ENCODE data around the gene NAALADL2. TPM values are rescaled to one million over a fixed set of nuclear protein-coding genes. Genes with fewer than 3 reads are reported as not detected.

Gene NAALADL2
- total RNA-seq, 1 donor from 2014 or later = 5.9 TPM

GRCh38 chr3:175704366-175705055 is 845.4 kb downstream of the NAALADL2 start:
- TF ChIP-seq CTCF (IDR thresholded peaks at IDR 0.05) = no peak
- Histone ChIP-seq H3K27me3 (no peaks in the 10 kb centered on the region), H3K9me3 (no peaks in the 10 kb centered on the region), H3K4me1 (peaks cover 0 to 11% of the 10 kb centered on the region in 2 donors), H3K4me3 (no peak overlapping the region), H3K36me3 (no peaks in the 10 kb centered on the region), H3K27ac (no peak overlapping the region)
- intact Hi-C loops (cut with DNase I) = no loop called here
- DNase-seq (ENCODE audit: low spot score in 2 of 2) = no peak

DNA sequence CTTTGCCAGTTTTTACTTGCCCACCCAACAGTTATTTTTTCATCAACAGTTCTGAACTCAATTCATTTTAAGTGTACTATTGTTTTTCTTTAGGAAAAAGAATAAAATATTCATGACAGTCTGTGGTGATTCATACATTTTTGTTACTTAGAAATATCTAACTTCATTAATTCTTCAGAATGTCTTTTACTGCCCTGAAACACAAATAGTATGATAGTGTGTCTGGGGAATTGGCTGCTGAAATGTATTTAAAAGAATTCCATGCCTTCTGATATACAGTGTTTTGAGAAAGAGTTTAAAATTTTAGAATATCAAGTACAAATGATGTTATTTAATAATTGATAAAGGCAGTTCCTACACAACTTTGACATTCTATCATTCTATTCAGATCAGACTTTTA is 854.1 kb downstream of the NAALADL2 start:
- Histone ChIP-seq H3K27me3 (no peaks in the 10 kb centered on the region), H3K27ac (no peak overlapping the region), H3K4me3 (no peak overlapping the region), H3K36me3 (no peaks in the 10 kb centered on the region), H3K4me1 (peaks cover 0 to 5% of the 10 kb centered on the region in 2 donors), H3K9me3 (no peaks in the 10 kb centered on the region)
- intact Hi-C loops (cut with DNase I) = no loop called here
- DNase-seq (ENCODE audit: low spot score in 2 of 2) = no peak
- no peak for TF ChIP-seq CTCF (IDR thresholded peaks at IDR 0.05)

DNA sequence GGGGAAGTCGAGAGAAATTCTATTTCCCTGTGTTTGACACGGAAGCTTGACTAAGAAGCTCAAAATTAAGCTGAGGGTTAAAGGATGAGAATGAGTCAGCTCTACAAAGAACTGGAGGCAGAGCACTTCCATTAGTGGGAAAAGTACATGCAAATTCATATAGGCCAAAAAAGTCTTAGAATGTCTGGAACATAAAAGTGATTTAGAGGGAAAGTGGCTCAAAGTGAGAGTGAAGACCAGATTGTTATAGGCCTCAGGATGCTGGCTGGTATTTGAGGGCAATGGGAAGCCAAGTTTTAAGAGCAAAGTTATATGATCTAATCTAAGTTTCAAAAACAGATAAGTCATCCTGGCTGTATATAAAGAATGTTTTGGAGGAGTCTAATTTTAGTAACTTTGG is 857.3 kb downstream of the NAALADL2 start:
- TF ChIP-seq CTCF (IDR thresholded peaks at IDR 0.05) = no peak
- Histone ChIP-seq H3K4me1 (peaks cover 0 to 5% of the 10 kb centered on the region in 2 donors), H3K4me3 (no peak overlapping the region), H3K27me3 (no peaks in the 10 kb centered on the region), H3K27ac (no peak overlapping the region), H3K36me3 (no peaks in the 10 kb centered on the region), H3K9me3 (no peaks in the 10 kb centered on the region)
- DNase-seq (ENCODE audit: low spot score in 2 of 2) = no peak
- intact Hi-C loops (cut with DNase I) = no loop called here

- Histone ChIP-seq H3K27me3 (no peaks in the 10 kb centered on the region), H3K27ac (no peak overlapping the region), H3K4me1 (no peaks in the 10 kb centered on the region), H3K4me3 (no peak overlapping the region), H3K36me3 (no peaks in the 10 kb centered on the region), H3K9me3 (no peaks in the 10 kb centered on the region)
- DNase-seq (ENCODE audit: low spot score in 2 of 2) = no peak
- no peak for TF ChIP-seq CTCF (IDR thresholded peaks at IDR 0.05)
- intact Hi-C loops (cut with DNase I) = no loop called here
Measured at GRCh38 chr3:175726228-175726627, 867.1 kb downstream of the NAALADL2 start.

- TF ChIP-seq CTCF (IDR thresholded peaks at IDR 0.05) = no peak
- H3K36me3 ChIP-seq = no peaks in the 10 kb centered on the region
- intact Hi-C loops (cut with DNase I) = no loop called here
- H3K4me3 ChIP-seq = no peak overlapping the region
- no peaks in the 10 kb centered on the region for H3K9me3 ChIP-seq
- H3K27ac ChIP-seq = no peak overlapping the region
- no peak for DNase-seq (ENCODE audit: low spot score in 2 of 2)
- no peaks in the 10 kb centered on the region for H3K27me3 ChIP-seq
- H3K4me1 ChIP-seq = no peaks in the 10 kb centered on the region
Measured at GRCh38 chr3:175728566-175728965, 869.4 kb downstream of the NAALADL2 start.

GRCh38 chr3:175729466-175729865 is 870.3 kb downstream of the NAALADL2 start:
- no peak for DNase-seq (ENCODE audit: low spot score in 2 of 2)
- no peak overlapping the region for H3K27ac ChIP-seq
- intact Hi-C loops (cut with DNase I) = no loop called here
- H3K9me3 ChIP-seq = no peaks in the 10 kb centered on the region
- TF ChIP-seq CTCF (IDR thresholded peaks at IDR 0.05) = no peak
- no peaks in the 10 kb centered on the region for H3K27me3 ChIP-seq
- H3K4me3 ChIP-seq = no peak overlapping the region
- H3K36me3 ChIP-seq = no peaks in the 10 kb centered on the region
- no peaks in the 10 kb centered on the region for H3K4me1 ChIP-seq
